ENCODE data around the gene TC2N.
A peak's percentile ranks its signal among the peaks of the same experiment; 100 is the strongest.
"Not testable (repeated sequence)": the region's sequence is repeated elsewhere in the genome, so short reads cannot be mapped to it uniquely, and the experiment has no call there.

TC2N gene

DNA sequence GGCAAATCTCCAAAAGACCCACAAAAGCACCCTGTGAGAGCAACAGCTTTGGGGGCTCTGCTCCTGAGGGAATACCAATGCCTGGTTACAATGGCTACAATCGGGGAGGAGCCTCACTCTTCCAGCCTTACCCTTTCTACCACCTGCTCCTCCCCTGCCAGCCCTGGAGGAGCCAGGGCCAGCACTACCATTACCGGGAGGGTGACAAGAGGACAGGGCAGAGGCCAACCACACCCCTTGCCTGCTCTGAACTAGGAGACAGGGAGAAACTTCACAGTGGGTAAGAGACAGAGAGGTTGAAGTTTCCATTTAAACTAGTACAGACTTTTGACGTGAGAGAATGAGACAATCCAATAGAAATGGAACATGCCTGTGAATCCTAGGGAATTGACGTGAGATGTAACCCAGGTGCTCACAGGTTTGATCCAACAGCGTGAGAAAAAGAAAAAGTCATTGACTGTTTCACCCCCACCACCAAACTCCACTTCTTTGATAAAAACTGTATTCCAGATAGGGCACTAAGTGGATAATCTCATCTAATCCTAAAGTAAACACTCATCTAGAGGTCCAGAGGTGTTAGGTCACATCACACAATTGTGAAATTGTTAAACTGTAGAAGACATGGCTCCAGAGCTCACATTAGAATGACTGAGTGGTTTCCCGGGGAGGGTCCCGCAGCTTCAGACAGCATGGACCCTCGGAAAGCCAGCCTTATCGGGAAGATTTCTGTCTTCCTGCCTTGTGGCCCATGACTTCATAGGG is 8.4 kb upstream of the TC2N start:
- no peak for ATAC-seq (ENCODE audit: low read depth)
- TF ChIP-seq, protein P1, sequence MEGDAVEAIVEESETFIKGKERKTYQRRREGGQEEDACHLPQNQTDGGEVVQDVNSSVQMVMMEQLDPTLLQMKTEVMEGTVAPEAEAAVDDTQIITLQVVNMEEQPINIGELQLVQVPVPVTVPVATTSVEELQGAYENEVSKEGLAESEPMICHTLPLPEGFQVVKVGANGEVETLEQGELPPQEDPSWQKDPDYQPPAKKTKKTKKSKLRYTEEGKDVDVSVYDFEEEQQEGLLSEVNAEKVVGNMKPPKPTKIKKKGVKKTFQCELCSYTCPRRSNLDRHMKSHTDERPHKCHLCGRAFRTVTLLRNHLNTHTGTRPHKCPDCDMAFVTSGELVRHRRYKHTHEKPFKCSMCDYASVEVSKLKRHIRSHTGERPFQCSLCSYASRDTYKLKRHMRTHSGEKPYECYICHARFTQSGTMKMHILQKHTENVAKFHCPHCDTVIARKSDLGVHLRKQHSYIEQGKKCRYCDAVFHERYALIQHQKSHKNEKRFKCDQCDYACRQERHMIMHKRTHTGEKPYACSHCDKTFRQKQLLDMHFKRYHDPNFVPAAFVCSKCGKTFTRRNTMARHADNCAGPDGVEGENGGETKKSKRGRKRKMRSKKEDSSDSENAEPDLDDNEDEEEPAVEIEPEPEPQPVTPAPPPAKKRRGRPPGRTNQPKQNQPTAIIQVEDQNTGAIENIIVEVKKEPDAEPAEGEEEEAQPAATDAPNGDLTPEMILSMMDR (IDR thresholded peaks at IDR 0.05; ENCODE audit: poor library complexity, severe bottlenecking) = no peak
- H3K27ac ChIP-seq (ENCODE audit: poor library complexity, severe bottlenecking) = no peak overlapping the region
- H3K4me1 ChIP-seq (ENCODE audit: insufficient read depth, poor library complexity, severe bottlenecking) = peaks cover 23% of the 10 kb centered on the region
- no peaks in the 10 kb centered on the region for H3K27me3 ChIP-seq (ENCODE audit: insufficient read depth, poor library complexity, severe bottlenecking)
- H3K36me3 ChIP-seq (ENCODE audit: low read depth) = no peaks in the 10 kb centered on the region
- H3K9me3 ChIP-seq (ENCODE audit: severe bottlenecking) = no peaks in the 10 kb centered on the region
- no peak overlapping the region for H3K4me3 ChIP-seq (ENCODE audit: severe bottlenecking)
- DNase-seq (ENCODE audit: low spot score) = no peak

DNA sequence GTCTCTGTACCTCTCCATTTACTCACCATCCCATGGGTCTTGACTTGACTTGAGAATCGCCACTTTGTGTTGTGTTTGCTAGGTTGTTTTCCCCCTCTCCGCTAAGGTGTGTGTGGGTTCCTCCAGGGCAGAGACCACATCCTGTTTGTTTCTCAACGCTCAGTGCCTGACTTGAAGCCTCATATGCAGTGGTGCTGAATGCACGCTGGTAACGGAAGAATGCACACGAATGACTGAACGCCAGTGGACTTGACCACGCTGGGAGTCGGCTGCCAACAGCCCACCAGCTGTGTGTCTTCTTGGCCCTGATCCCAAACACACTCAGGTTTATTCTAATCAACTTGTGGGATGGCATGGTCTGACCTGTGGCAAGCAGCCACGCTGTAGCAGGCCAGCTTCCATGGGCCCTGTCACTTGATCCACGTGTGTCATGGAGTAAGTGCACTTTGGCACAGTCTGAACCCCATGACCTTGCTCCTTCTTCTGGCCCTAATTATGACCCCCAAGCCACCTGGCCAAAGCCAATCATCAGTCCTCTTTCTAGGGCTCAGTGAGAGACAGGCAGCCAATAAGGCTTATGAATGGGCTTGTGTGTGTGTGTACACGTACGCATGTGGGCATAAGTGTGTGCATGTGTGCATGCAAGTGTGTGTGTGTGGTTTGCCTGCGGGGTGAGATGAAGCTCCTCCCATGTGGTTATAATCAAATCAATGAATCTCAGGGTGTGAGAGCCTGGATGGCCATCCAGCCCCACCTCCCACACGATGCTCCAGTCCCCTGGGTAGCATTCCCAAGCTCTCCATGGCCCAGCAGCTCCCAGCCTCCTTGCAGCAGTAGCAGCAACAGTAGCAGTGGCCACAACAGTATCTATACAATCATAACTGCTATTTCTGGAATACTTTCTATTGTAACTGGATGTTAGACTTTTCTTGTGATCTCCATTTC is 6.4 kb upstream of the TC2N start:
- Histone ChIP-seq H3K36me3 (ENCODE audit: low read depth) (no peaks in the 10 kb centered on the region), H3K27ac (ENCODE audit: poor library complexity, severe bottlenecking) (no peak overlapping the region), H3K27me3 (ENCODE audit: insufficient read depth, poor library complexity, severe bottlenecking) (no peaks in the 10 kb centered on the region), H3K4me1 (ENCODE audit: insufficient read depth, poor library complexity, severe bottlenecking) (peaks cover 27% of the 10 kb centered on the region), H3K4me3 (ENCODE audit: severe bottlenecking) (no peak overlapping the region), H3K9me3 (ENCODE audit: severe bottlenecking) (no peaks in the 10 kb centered on the region)
- ATAC-seq (ENCODE audit: low read depth) (no peak), DNase-seq (ENCODE audit: low spot score) (no peak)
- TF ChIP-seq, protein P1 (IDR thresholded peaks at IDR 0.05; ENCODE audit: poor library complexity, severe bottlenecking) = no peak

DNA sequence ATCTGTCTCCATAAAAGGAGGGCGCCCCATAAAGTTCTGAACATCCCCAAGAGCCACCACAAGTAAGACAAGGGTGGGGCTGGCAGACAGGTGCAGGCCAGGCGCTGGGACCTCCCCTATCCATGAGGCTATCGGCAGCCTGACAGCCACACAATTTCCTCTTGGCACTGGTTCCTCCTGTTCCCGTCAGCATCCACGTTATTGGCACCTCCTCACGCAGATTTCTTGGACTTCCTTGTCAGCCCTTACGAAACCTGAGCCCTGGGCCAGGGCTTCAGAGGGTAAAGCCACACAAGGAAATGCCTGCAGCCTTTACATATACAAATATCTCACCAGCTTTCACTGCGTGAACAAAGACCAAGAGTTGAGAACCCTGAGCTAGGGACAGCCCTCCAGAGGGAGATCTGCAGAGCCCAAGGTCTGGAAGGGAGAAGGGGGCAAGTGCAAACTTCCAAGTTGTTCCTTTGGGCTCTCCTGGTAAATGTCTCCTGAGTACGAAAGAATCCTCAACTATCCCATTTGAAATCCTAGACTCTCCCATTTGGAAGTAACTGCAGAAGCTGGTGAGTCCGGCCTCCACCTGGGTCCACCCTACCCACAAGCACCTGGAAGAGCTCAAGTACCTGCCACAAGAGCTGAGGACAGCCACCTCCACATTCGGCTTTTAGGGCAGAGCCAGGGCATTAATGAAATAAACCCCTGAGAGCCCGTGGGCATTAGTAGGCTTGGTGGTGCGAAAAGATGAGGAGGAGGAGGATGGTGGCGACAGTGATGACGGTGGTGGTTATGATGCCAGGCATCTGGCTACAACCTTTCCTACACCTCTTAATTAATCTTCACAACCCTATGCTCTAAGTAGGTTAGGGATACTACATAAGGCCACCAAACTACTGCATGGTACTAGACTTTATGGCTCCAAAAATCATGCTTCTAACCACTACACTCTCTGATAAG is 5.5 kb upstream of the TC2N start:
- no peaks in the 10 kb centered on the region for H3K27me3 ChIP-seq (ENCODE audit: insufficient read depth, poor library complexity, severe bottlenecking)
- H3K4me3 ChIP-seq (ENCODE audit: severe bottlenecking) = no peak overlapping the region
- no peaks in the 10 kb centered on the region for H3K9me3 ChIP-seq (ENCODE audit: severe bottlenecking)
- no peak overlapping the region for H3K27ac ChIP-seq (ENCODE audit: poor library complexity, severe bottlenecking)
- ATAC-seq (ENCODE audit: low read depth) (peak; percentile 68), DNase-seq (ENCODE audit: low spot score) (no peak)
- peaks cover 27% of the 10 kb centered on the region for H3K4me1 ChIP-seq (ENCODE audit: insufficient read depth, poor library complexity, severe bottlenecking)
- TF ChIP-seq, protein P1 (IDR thresholded peaks at IDR 0.05; ENCODE audit: poor library complexity, severe bottlenecking) = no peak
- no peaks in the 10 kb centered on the region for H3K36me3 ChIP-seq (ENCODE audit: low read depth)

DNA sequence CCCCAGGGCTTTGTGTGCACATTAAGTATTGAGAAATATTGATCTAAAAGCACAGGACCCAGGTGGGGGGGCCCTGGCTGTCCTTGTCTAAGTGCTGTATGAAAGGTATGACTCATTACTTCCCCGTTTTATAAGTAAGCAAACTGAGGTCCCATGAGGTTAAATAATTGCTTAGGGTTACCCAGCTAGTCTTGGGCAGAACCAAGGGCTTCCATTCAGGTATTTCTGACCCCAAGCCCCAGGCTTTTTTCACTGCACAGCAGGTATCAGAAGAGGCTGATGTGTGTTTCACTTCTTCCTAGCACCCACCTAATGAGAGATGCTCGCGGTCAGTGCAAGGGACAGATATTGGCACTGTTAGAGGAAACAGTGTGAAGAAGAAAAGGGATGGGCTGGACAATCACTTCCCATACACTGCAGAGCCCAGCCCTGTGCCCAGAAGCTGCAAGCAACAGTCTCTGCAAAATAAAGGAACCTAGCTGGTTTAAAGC is 4.7 kb upstream of the TC2N start:
- Histone ChIP-seq H3K4me1 (ENCODE audit: insufficient read depth, poor library complexity, severe bottlenecking) (peaks cover 27% of the 10 kb centered on the region), H3K9me3 (ENCODE audit: severe bottlenecking) (no peaks in the 10 kb centered on the region), H3K27ac (ENCODE audit: poor library complexity, severe bottlenecking) (no peak overlapping the region), H3K36me3 (ENCODE audit: low read depth) (no peaks in the 10 kb centered on the region), H3K27me3 (ENCODE audit: insufficient read depth, poor library complexity, severe bottlenecking) (no peaks in the 10 kb centered on the region), H3K4me3 (ENCODE audit: severe bottlenecking) (no peak overlapping the region)
- TF ChIP-seq, protein P1 (IDR thresholded peaks at IDR 0.05; ENCODE audit: poor library complexity, severe bottlenecking) = no peak
- peak; percentile 3; the same call in 2 of the 3 replicates for ATAC-seq (ENCODE audit: low read depth)
- no peak for DNase-seq (ENCODE audit: low spot score)

DNA sequence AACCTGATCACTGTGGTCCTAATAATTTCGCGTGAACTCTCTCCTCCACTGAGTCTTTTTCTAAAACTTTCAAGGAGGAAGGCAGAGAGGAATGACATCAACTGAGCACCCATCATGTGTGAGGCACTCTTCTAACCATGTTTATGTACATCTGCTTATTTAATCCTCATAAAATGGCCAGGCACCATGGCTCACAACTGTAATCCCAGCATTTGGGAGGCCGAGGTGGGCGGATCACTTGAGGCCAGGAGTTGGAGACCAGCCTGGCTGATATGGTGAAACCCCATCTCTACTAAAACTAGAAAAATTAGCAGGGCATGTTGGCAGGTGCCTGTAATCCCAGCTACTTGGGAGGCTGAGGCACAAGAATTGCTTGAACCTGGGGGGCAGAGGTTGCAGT is 4.1 kb upstream of the TC2N start:
- not testable (repeated sequence) for H3K27ac ChIP-seq (ENCODE audit: poor library complexity, severe bottlenecking); H3K4me3 ChIP-seq (ENCODE audit: severe bottlenecking); H3K9me3 ChIP-seq (ENCODE audit: severe bottlenecking); ATAC-seq (ENCODE audit: low read depth); H3K36me3 ChIP-seq (ENCODE audit: low read depth); DNase-seq (ENCODE audit: low spot score); H3K27me3 ChIP-seq (ENCODE audit: insufficient read depth, poor library complexity, severe bottlenecking)
- peaks cover 27% of the 10 kb centered on the region for H3K4me1 ChIP-seq (ENCODE audit: insufficient read depth, poor library complexity, severe bottlenecking)
